Measurements from ENCODE around the gene NAV2. TPM values are rescaled to one million over a fixed set of nuclear protein-coding genes. Genes with fewer than 3 reads are reported as not detected.

NAV2 gene
- total RNA-seq, 1 donor from 2014 or later = 9.6 TPM

DNA sequence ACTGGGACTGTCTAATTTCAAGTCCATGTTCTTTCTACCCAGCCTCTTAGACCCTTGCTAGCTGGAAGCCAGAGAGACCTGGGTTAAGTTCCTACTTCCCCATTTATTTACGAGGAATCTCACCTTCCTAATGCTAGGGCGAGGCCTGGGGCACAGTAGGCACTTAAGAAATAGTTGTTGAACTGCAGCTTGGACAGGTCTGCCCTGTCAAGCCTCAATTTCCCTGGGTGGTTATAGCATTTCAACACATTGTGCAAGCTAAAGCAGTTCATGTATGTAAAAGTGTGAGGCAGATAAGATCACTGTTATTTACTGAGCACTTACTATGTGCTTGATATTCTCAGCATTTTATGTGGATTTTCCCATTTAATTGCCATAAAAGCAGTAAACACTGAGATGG lies 12.1 kb downstream of the NAV2 start:
- no peak overlapping the region for H3K4me2 ChIP-seq
- no peaks in the 10 kb centered on the region for H3K36me3 ChIP-seq
- Mint-ChIP-seq H3K27me3 (ENCODE audit: insufficient read depth, low read depth) (peaks cover 8% of the 10 kb centered on the region), H3K9me3 (no peaks in the 10 kb centered on the region), H3K27ac (no peak overlapping the region), H3K36me3 (peaks cover 1% of the 10 kb centered on the region), H3K4me1 (peaks cover 30% of the 10 kb centered on the region), H3K4me3 (no peak overlapping the region)
- H3K79me2 ChIP-seq (ENCODE audit: low read depth) = no peaks in the 10 kb centered on the region
- no peaks in the 10 kb centered on the region for H3K27me3 ChIP-seq
- no peaks in the 10 kb centered on the region for H4K20me1 ChIP-seq (ENCODE audit: low read depth)
- H3K27ac ChIP-seq = no peak overlapping the region
- no peak overlapping the region for H2AFZ ChIP-seq (replicated peaks)
- no peaks in the 10 kb centered on the region for H3K4me1 ChIP-seq
- H3K9ac ChIP-seq = no peak overlapping the region
- no peaks in the 10 kb centered on the region for H3F3A ChIP-seq (ENCODE audit: low read depth)
- H3K9me3 ChIP-seq (ENCODE audit: low read depth) = no peaks in the 10 kb centered on the region
- H3K4me3 ChIP-seq = no peak overlapping the region
- TF ChIP-seq, protein P1, sequence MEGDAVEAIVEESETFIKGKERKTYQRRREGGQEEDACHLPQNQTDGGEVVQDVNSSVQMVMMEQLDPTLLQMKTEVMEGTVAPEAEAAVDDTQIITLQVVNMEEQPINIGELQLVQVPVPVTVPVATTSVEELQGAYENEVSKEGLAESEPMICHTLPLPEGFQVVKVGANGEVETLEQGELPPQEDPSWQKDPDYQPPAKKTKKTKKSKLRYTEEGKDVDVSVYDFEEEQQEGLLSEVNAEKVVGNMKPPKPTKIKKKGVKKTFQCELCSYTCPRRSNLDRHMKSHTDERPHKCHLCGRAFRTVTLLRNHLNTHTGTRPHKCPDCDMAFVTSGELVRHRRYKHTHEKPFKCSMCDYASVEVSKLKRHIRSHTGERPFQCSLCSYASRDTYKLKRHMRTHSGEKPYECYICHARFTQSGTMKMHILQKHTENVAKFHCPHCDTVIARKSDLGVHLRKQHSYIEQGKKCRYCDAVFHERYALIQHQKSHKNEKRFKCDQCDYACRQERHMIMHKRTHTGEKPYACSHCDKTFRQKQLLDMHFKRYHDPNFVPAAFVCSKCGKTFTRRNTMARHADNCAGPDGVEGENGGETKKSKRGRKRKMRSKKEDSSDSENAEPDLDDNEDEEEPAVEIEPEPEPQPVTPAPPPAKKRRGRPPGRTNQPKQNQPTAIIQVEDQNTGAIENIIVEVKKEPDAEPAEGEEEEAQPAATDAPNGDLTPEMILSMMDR (IDR thresholded peaks at IDR 0.05) = no peak
- TF ChIP-seq EZH2 (IDR thresholded peaks at IDR 0.05) = no peak
- no peak for TF ChIP-seq EZH2phosphoT487 (IDR thresholded peaks at IDR 0.05)
- no peak for DNase-seq (ENCODE audit: low spot score)

DNA sequence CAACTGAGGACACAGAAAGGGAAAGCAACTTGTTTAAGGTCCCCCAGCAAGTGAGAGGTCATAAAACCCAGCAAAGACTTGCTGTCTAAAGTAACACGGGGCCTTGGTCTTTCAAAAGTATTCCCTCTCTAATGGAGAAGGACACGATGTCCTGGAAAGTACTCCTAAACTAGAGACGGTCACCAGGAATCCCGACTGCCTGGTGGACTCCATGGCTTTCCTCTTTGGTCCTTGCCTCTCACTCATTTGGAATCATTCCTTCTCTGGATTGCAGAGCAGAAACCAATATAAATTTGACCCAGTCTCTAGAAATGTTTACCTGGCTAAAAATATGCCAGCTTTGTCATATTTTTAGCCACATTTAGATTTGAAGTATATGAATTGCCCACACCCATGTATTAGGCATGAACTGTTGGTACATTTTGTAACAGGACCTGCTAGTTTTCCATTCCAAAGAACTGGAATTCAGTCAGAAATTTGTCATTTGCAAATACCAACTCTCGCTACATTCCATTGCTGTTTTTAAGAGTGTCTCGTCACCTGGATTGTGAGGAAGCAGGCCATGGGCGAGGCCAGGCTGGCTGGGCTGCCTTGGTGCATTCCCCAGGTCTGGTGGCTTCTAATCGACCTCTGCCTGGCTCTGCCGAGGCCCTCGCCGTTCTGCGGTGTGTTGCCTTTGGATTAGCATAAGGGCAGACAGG lies 12.9 kb downstream of the NAV2 start:
- Histone ChIP-seq H3K4me3 (no peak overlapping the region), H3F3A (ENCODE audit: low read depth) (no peaks in the 10 kb centered on the region), H3K4me2 (no peak overlapping the region), H3K36me3 (no peaks in the 10 kb centered on the region), H3K9me3 (ENCODE audit: low read depth) (no peaks in the 10 kb centered on the region), H4K20me1 (ENCODE audit: low read depth) (no peaks in the 10 kb centered on the region), H3K27ac (no peak overlapping the region), H3K79me2 (ENCODE audit: low read depth) (no peaks in the 10 kb centered on the region), H3K9ac (no peak overlapping the region), H2AFZ (replicated peaks) (no peak overlapping the region), H3K4me1 (no peaks in the 10 kb centered on the region), H3K27me3 (no peaks in the 10 kb centered on the region)
- no peaks in the 10 kb centered on the region for H3K9me3 Mint-ChIP-seq
- no peak overlapping the region for H3K4me3 Mint-ChIP-seq
- H3K27me3 Mint-ChIP-seq (ENCODE audit: insufficient read depth, low read depth) = peaks cover 8% of the 10 kb centered on the region
- H3K27ac Mint-ChIP-seq = no peak overlapping the region
- no peak for DNase-seq (ENCODE audit: low spot score)
- peaks cover 1% of the 10 kb centered on the region for H3K36me3 Mint-ChIP-seq
- peaks cover 30% of the 10 kb centered on the region for H3K4me1 Mint-ChIP-seq
- TF ChIP-seq, protein P1 (IDR thresholded peaks at IDR 0.05) = no peak
- no peak for TF ChIP-seq EZH2phosphoT487 (IDR thresholded peaks at IDR 0.05)
- TF ChIP-seq EZH2 (IDR thresholded peaks at IDR 0.05) = no peak

DNA sequence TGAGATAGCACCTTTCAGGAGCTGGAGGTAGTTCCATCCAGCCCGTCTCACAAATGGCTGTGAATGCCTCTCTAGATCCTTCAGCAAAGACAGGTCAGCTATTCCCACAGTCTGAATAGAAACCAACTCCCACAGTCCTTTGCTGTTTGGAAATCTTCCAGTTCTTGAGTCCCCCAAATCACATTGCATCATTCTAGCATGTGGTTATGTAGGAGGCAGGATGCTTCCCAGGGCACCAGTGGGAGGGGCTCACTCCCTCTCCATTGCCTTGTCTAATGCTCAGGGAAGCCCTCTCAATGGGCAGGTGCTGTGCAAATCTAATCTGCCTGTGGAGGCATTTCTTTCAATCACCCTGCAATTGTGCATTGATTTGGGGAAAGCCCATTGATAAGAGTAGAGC lies 14.6 kb downstream of the NAV2 start:
- Mint-ChIP-seq H3K9me3 (no peaks in the 10 kb centered on the region), H3K27me3 (ENCODE audit: insufficient read depth, low read depth) (peaks cover 8% of the 10 kb centered on the region), H3K4me1 (peaks cover 37% of the 10 kb centered on the region), H3K4me3 (no peak overlapping the region), H3K36me3 (peaks cover 1% of the 10 kb centered on the region), H3K27ac (no peak overlapping the region)
- H3K36me3 ChIP-seq = no peaks in the 10 kb centered on the region
- H3K9ac ChIP-seq = no peak overlapping the region
- H4K20me1 ChIP-seq (ENCODE audit: low read depth) = no peaks in the 10 kb centered on the region
- H3K4me1 ChIP-seq = peaks cover 5% of the 10 kb centered on the region
- no peak for DNase-seq (ENCODE audit: low spot score)
- no peak overlapping the region for H3K4me2 ChIP-seq
- H3K27me3 ChIP-seq = no peaks in the 10 kb centered on the region
- no peak overlapping the region for H3K4me3 ChIP-seq
- TF ChIP-seq, protein P1 (IDR thresholded peaks at IDR 0.05) = no peak
- TF ChIP-seq EZH2phosphoT487 (IDR thresholded peaks at IDR 0.05) (no peak), EZH2 (IDR thresholded peaks at IDR 0.05) (no peak)
- H3K27ac ChIP-seq = no peak overlapping the region
- H3K79me2 ChIP-seq (ENCODE audit: low read depth) = no peaks in the 10 kb centered on the region
- no peaks in the 10 kb centered on the region for H3K9me3 ChIP-seq (ENCODE audit: low read depth)
- H2AFZ ChIP-seq (replicated peaks) = no peak overlapping the region
- no peaks in the 10 kb centered on the region for H3F3A ChIP-seq (ENCODE audit: low read depth)

Data from neural progenitor cell (in vitro differentiated cells).